Tibial nerve (tissue), 4 donors: Measurements from ENCODE around the gene RAPGEF2.

Source experiments
- CTCF ChIP-seq, 5 experiments: fragments of 200-600 bp in 3 of 5; fragments of 450-650 bp in 2 of 5; sonication (generic) in 3 of 5; IDR thresholded peaks; one replicate each; pipeline ENCODE4 v1.5.1; 2016 to 2019; ENCODE audit warnings: antibody characterized with exemption in 5 of 5, mild to moderate bottlenecking in 3 of 5, moderate library complexity in 2 of 5
- EP300 ChIP-seq, 2 donors: sonication (generic); formaldehyde crosslinking; IDR thresholded peaks; one replicate each; pipeline ENCODE4 v1.6.1; 2017; ENCODE audit warnings: antibody characterized with exemption in 2 of 2, mild to moderate bottlenecking in 1 of 2

DNA sequence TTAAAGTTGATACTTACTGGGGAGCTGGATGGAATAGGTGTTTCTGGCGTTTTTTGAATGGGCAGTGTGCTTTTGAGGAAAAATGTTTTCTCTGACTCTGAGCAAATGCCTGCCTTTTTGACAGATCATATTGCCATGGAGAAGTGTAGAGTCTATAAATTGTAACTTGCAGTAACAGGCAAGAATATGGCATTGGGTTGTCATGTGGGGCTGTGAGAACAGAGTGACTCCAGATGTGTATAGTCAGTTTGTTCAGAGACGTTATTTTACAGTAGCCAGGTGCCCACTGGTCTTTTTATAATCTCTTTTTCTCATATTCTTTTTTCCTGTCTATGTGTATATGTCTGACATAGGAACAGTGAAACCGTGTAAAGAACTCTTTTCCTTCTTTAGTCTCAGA, 40.8 kb downstream of the RAPGEF2 start:
- TF ChIP-seq CTCF (IDR thresholded peaks at IDR 0.05) (no peak), EP300 (IDR thresholded peaks at IDR 0.05) (no peak)
